CD8-positive, alpha-beta memory T cell (primary cell): Measurements from ENCODE around the gene MRPL54. TPM values are rescaled to one million over a fixed set of nuclear protein-coding genes. Genes with fewer than 3 reads are reported as not detected.
A peak's percentile ranks its signal among the peaks of the same experiment; 100 is the strongest.

Experiments used
- CTCF ChIA-PET: fragments of 350-600 bp; sonication (Branson Sonifier 250); formaldehyde crosslinking; loops from one replicate; lab custom pipeline; 2021; ENCODE audit warnings: antibody characterized with exemption; lab: Charles Lee
- POLR2A ChIA-PET: fragments of 350-600 bp; sonication (Branson Sonifier 250); formaldehyde crosslinking; loops from one replicate; lab custom pipeline; 2021; ENCODE audit warnings: antibody characterized with exemption; lab: Charles Lee
- DNase-seq, 5 donors: peaks; one replicate each; pipeline versions ENCODE4 v3.0.0 to v3.0.0-alpha.2; 2020 to 2022; ENCODE audit warnings: mixed read lengths in 1 of 5
- H3K27ac ChIP-seq: one replicate; pipeline ENCODE4 v1.7.0; 2013; ENCODE audit warnings: low read depth, mild to moderate bottlenecking, low read length, moderate library complexity
- H3K27me3 ChIP-seq: 2 replicates; pipeline ENCODE4 v1.7.0; 2013; ENCODE audit warnings: low read length, mild to moderate bottlenecking; ENCODE audit not compliant: insufficient read depth, poor library complexity, severe bottlenecking
- H3K36me3 ChIP-seq: 2 replicates; pipeline ENCODE4 v1.7.0; 2013; ENCODE audit warnings: mild to moderate bottlenecking, low read length, moderate library complexity; ENCODE audit not compliant: insufficient read depth
- H3K4me1 ChIP-seq: 2 replicates; pipeline ENCODE4 v1.7.0; 2013; ENCODE audit warnings: mild to moderate bottlenecking, low read length, moderate library complexity; ENCODE audit not compliant: insufficient read depth
- H3K4me3 ChIP-seq: 2 replicates; pipeline ENCODE4 v1.7.0; 2013; ENCODE audit warnings: mild to moderate bottlenecking, low read length
- H3K9me3 ChIP-seq: 2 replicates; pipeline ENCODE4 v1.7.0; 2013; ENCODE audit warnings: mild to moderate bottlenecking, low read length
- H3K27ac Mint-ChIP-seq, 8 donors: one replicate each; pipeline ENCODE4 v1.8.0; 2020 to 2021; ENCODE audit warnings: mixed read lengths in 8 of 8, mild to moderate bottlenecking in 6 of 8, inconsistent platforms in 3 of 8, moderate library complexity in 3 of 8
- H3K27me3 Mint-ChIP-seq, 2 donors: one replicate each; pipeline ENCODE4 v1.8.0; 2020 to 2021; ENCODE audit warnings: mixed read lengths in 2 of 2, mild to moderate bottlenecking in 1 of 2, moderate library complexity in 1 of 2
- H3K36me3 Mint-ChIP-seq, 3 donors: one replicate each; pipeline ENCODE4 v1.8.0; 2020 to 2021; ENCODE audit warnings: mixed read lengths in 3 of 3, inconsistent platforms in 1 of 3, mild to moderate bottlenecking in 1 of 3
- H3K4me1 Mint-ChIP-seq, 3 donors: one replicate each; pipeline ENCODE4 v1.8.0; 2020 to 2021; ENCODE audit warnings: mixed read lengths in 3 of 3, inconsistent platforms in 1 of 3, mild to moderate bottlenecking in 1 of 3
- H3K4me3 Mint-ChIP-seq, 7 donors: one replicate each; pipeline ENCODE4 v1.8.0; 2020 to 2021; ENCODE audit warnings: mixed read lengths in 7 of 7, mild to moderate bottlenecking in 6 of 7, moderate library complexity in 4 of 7, inconsistent platforms in 2 of 7
- H3K9me3 Mint-ChIP-seq, 5 donors: one replicate each; pipeline ENCODE4 v1.8.0; 2020 to 2022; ENCODE audit warnings: mixed read lengths in 5 of 5, mild to moderate bottlenecking in 3 of 5, moderate library complexity in 2 of 5, inconsistent platforms in 1 of 5
- polyA plus RNA-seq: library from polyadenylated mRNA; unstranded; fragments of 300-500 nt; fragmentation: Illumina TruSeq; gene quantifications from one replicate; pipeline ENCODE4 v1.2.3, GENCODE V29; 2021
- total RNA-seq, 2 experiments: library from RNA; stranded (reverse); gene quantifications; one replicate each; pipeline ENCODE4 v1.2.3, GENCODE V29; 2021

The MRPL54 gene
- total and polyA plus RNA-seq, 3 experiments from 2014 or later, result 85.0 to 113 (median 95.3) TPM

GRCh38 chr19:3745363-3746045, 17.0 kb upstream of the MRPL54 start:
- Mint-ChIP-seq H3K4me1 (no peaks in the 10 kb centered on the region), H3K36me3 (peaks cover 5 to 12% (median 5%) of the 10 kb centered on the region in 3 donors), H3K4me3 (no peak overlapping the region), H3K27me3 (no peaks in the 10 kb centered on the region), H3K9me3 (no peaks in the 10 kb centered on the region), H3K27ac (no peak overlapping the region)
- ChIA-PET POLR2A (no interaction called here), CTCF (no interaction called here)
- H3K9me3 ChIP-seq, result no peaks in the 10 kb centered on the region
- H3K4me1 ChIP-seq, result no peaks in the 10 kb centered on the region
- H3K27ac ChIP-seq, result no peak overlapping the region
- H3K27me3 ChIP-seq, result no peaks in the 10 kb centered on the region
- DNase-seq, result no peak
- H3K36me3 ChIP-seq, result peaks cover 12% of the 10 kb centered on the region
- H3K4me3 ChIP-seq, result no peak overlapping the region

GRCh38 chr19:3746371-3747056, 16.0 kb upstream of the MRPL54 start:
- POLR2A ChIA-PET, result interaction anchor here (0.5 kb wide), 1 partner anchor 51 kb away, joined by 3 read pairs; no protein-coding TSS in a partner anchor
- no peak overlapping the region for H3K27ac ChIP-seq
- Mint-ChIP-seq H3K27me3 (no peaks in the 10 kb centered on the region), H3K9me3 (no peaks in the 10 kb centered on the region), H3K27ac (peak overlapping the region in 1 of 8 donors; percentile 88), H3K4me1 (no peaks in the 10 kb centered on the region), H3K36me3 (peaks cover 5 to 18% (median 7%) of the 10 kb centered on the region in 3 donors), H3K4me3 (no peak overlapping the region)
- no peak for DNase-seq
- peaks cover 15% of the 10 kb centered on the region for H3K36me3 ChIP-seq
- CTCF ChIA-PET, result interaction anchor here (0.6 to 1.0 kb wide), 2 partner anchors 9 to 193 kb away, joined by 3 to 4 read pairs; no protein-coding TSS in a partner anchor
- no peaks in the 10 kb centered on the region for H3K27me3 ChIP-seq
- H3K4me1 ChIP-seq, result no peaks in the 10 kb centered on the region
- H3K9me3 ChIP-seq, result no peaks in the 10 kb centered on the region
- H3K4me3 ChIP-seq, result no peak overlapping the region

- Mint-ChIP-seq H3K36me3 (peaks cover 3 to 35% (median 7%) of the 10 kb centered on the region in 3 donors), H3K4me3 (no peak overlapping the region), H3K4me1 (no peaks in the 10 kb centered on the region), H3K9me3 (no peaks in the 10 kb centered on the region), H3K27me3 (no peaks in the 10 kb centered on the region), H3K27ac (peak overlapping the region in 1 of 8 donors; percentile 32)
- Histone ChIP-seq H3K9me3 (no peaks in the 10 kb centered on the region), H3K4me3 (no peak overlapping the region), H3K4me1 (no peaks in the 10 kb centered on the region), H3K36me3 (peaks cover 17% of the 10 kb centered on the region), H3K27ac (no peak overlapping the region), H3K27me3 (no peaks in the 10 kb centered on the region)
- DNase-seq, result no peak
- POLR2A ChIA-PET, result interaction anchor here (0.7 kb wide), 1 partner anchor 1847 kb away, joined by 7 read pairs; no protein-coding TSS in a partner anchor
- CTCF ChIA-PET, result interaction anchor here (0.9 to 1.9 kb wide), 2 partner anchors 14 to 39 kb away, joined by 3 to 4 read pairs; partner anchors contain the start of gene MRPL54
Observed at GRCh38 chr19:3748965-3749364, 13.5 kb upstream of the MRPL54 start.

- H3K27me3 Mint-ChIP-seq, result no peaks in the 10 kb centered on the region
- H3K9me3 Mint-ChIP-seq, result no peaks in the 10 kb centered on the region
- POLR2A ChIA-PET, result interaction anchor here (0.6 kb wide), 1 partner anchor 13 kb away, joined by 3 read pairs; no protein-coding TSS in a partner anchor
- Histone ChIP-seq H3K4me1 (no peaks in the 10 kb centered on the region), H3K27me3 (no peaks in the 10 kb centered on the region), H3K9me3 (no peaks in the 10 kb centered on the region), H3K4me3 (no peak overlapping the region), H3K36me3 (peaks cover 17% of the 10 kb centered on the region), H3K27ac (no peak overlapping the region)
- CTCF ChIA-PET, result interaction anchor here (1.9 kb wide), 1 partner anchor 12 kb away, joined by 4 read pairs; the partner anchor contains the start of gene MRPL54
- H3K4me3 Mint-ChIP-seq, result no peak overlapping the region
- DNase-seq, result no peak
- H3K4me1 Mint-ChIP-seq, result peaks cover 5 to 8% (median 6%) of the 10 kb centered on the region in 3 donors
- peaks cover 3 to 46% (median 7%) of the 10 kb centered on the region in 3 donors for H3K36me3 Mint-ChIP-seq
- no peak overlapping the region for H3K27ac Mint-ChIP-seq
Observed at GRCh38 chr19:3750211-3750610, 12.3 kb upstream of the MRPL54 start.

- Histone ChIP-seq H3K4me3 (no peak overlapping the region), H3K9me3 (no peaks in the 10 kb centered on the region), H3K36me3 (peaks cover 17% of the 10 kb centered on the region), H3K4me1 (no peaks in the 10 kb centered on the region), H3K27me3 (no peaks in the 10 kb centered on the region), H3K27ac (no peak overlapping the region)
- Mint-ChIP-seq H3K36me3 (peaks cover 5 to 54% (median 7%) of the 10 kb centered on the region in 3 donors), H3K27ac (no peak overlapping the region), H3K27me3 (no peaks in the 10 kb centered on the region), H3K9me3 (no peaks in the 10 kb centered on the region), H3K4me3 (no peak overlapping the region), H3K4me1 (peaks cover 10 to 15% (median 12%) of the 10 kb centered on the region in 3 donors)
- ChIA-PET POLR2A (no interaction called here), CTCF (interaction anchor here (1.2 kb wide), 1 partner anchor 71 kb away, joined by 3 read pairs; no protein-coding TSS in a partner anchor)
- no peak for DNase-seq
Observed at GRCh38 chr19:3751236-3751635, 11.2 kb upstream of the MRPL54 start.

GRCh38 chr19:3752492-3752891, 10.0 kb upstream of the MRPL54 start:
- no peak overlapping the region for H3K4me3 ChIP-seq
- Mint-ChIP-seq H3K4me1 (peaks cover 15 to 22% (median 17%) of the 10 kb centered on the region in 3 donors), H3K27me3 (no peaks in the 10 kb centered on the region), H3K9me3 (no peaks in the 10 kb centered on the region), H3K36me3 (peaks cover 5 to 63% (median 7%) of the 10 kb centered on the region in 3 donors), H3K4me3 (no peak overlapping the region), H3K27ac (no peak overlapping the region)
- ChIA-PET CTCF (interaction anchor here (1.2 kb wide), 1 partner anchor 70 kb away, joined by 3 read pairs; no protein-coding TSS in a partner anchor), POLR2A (interaction anchor here (1.5 kb wide), 1 partner anchor 10 kb away, joined by 5 read pairs; the partner anchor contains the start of gene MRPL54)
- no peaks in the 10 kb centered on the region for H3K9me3 ChIP-seq
- H3K27me3 ChIP-seq, result no peaks in the 10 kb centered on the region
- peaks cover 17% of the 10 kb centered on the region for H3K36me3 ChIP-seq
- DNase-seq, result no peak
- no peaks in the 10 kb centered on the region for H3K4me1 ChIP-seq
- no peak overlapping the region for H3K27ac ChIP-seq

- Mint-ChIP-seq H3K4me1 (peaks cover 15 to 33% (median 17%) of the 10 kb centered on the region in 3 donors), H3K4me3 (peak overlapping the region in 1 of 7 donors; percentile 32), H3K27ac (no peak overlapping the region), H3K36me3 (peaks cover 5 to 73% (median 7%) of the 10 kb centered on the region in 3 donors), H3K9me3 (no peaks in the 10 kb centered on the region), H3K27me3 (no peaks in the 10 kb centered on the region)
- Histone ChIP-seq H3K27ac (no peak overlapping the region), H3K9me3 (no peaks in the 10 kb centered on the region), H3K4me1 (peaks cover 2% of the 10 kb centered on the region), H3K36me3 (peaks cover 17% of the 10 kb centered on the region), H3K4me3 (no peak overlapping the region), H3K27me3 (no peaks in the 10 kb centered on the region)
- ChIA-PET POLR2A (no interaction called here), CTCF (no interaction called here)
- DNase-seq, result no peak
Observed at GRCh38 chr19:3753631-3754410, 8.7 kb upstream of the MRPL54 start.
